Stimulated activated CD4-positive, alpha-beta T cell treated with anti-CD3 and anti-CD28 coated beads, Interleukin-12 subunit alpha, Interleukin-12 subunit beta, amount 100 ng/mL, for 4 hours (primary cell): Measurements from ENCODE around the gene DLST.
A peak's percentile ranks its signal among the peaks of the same experiment; 100 is the strongest.

Experiments used
- DNase-seq: peaks from one replicate; pipeline ENCODE4 v3.0.0-alpha.2; 2020

Gene DLST

GRCh38 chr14:74942608-74943007 is 60.9 kb downstream of the DLST start:
- no peak for DNase-seq

GRCh38 chr14:74945261-74945851 is 63.6 kb downstream of the DLST start:
- peak; percentile 11 for DNase-seq

GRCh38 chr14:74945852-74946658 is 64.3 kb downstream of the DLST start:
- DNase-seq, result peak; percentile 68

GRCh38 chr14:74946659-74947281 is 65.1 kb downstream of the DLST start:
- no peak for DNase-seq

- no peak for DNase-seq
Observed at GRCh38 chr14:74947353-74948227, 65.9 kb downstream of the DLST start.

GRCh38 chr14:74948228-74949175 is 66.8 kb downstream of the DLST start:
- DNase-seq, result no peak

- no peak for DNase-seq
Observed at GRCh38 chr14:74949191-74949601, 67.5 kb downstream of the DLST start.

GRCh38 chr14:74949859-74950573 is 68.3 kb downstream of the DLST start:
- DNase-seq, result no peak

- no peak for DNase-seq
Observed at GRCh38 chr14:74950795-74951442, 69.2 kb downstream of the DLST start.

GRCh38 chr14:74951443-74952179 is 69.9 kb downstream of the DLST start:
- DNase-seq, result no peak

GRCh38 chr14:74952180-74952665 is 70.5 kb downstream of the DLST start:
- DNase-seq, result no peak

GRCh38 chr14:74952697-74953484 is 71.2 kb downstream of the DLST start:
- no peak for DNase-seq
